Adrenal gland (tissue), 12 donors: Measurements from ENCODE around the gene CEMIP2. TPM values are rescaled to one million over a fixed set of nuclear protein-coding genes. Genes with fewer than 3 reads are reported as not detected.

Experiments used
- DNase-seq, 7 donors: peaks; one replicate each; pipeline ENCODE4 v3.0.0-alpha.2; 2019 to 2020
- H3K27ac ChIP-seq, 5 donors: fragments of 200-600 bp; sonication (generic) in 4 of 5; 1 replicate in 3 of 5; 2 replicates in 2 of 5; pipeline versions ENCODE4 v1.5.1 to v1.8.0; 2016 to 2020; ENCODE audit warnings: mild to moderate bottlenecking in 1 of 5
- H3K27me3 ChIP-seq: fragments of 200-600 bp; 2 replicates; pipeline ENCODE4 v1.8.0; 2021
- H3K36me3 ChIP-seq, 2 donors: fragments of 200-600 bp; replicated peaks in 1 of 2; 1 replicate in 1 of 2; 2 replicates in 1 of 2; pipeline versions ENCODE4 v1.5.1 to v1.8.0; 2018 to 2022
- H3K4me1 ChIP-seq, 2 donors: fragments of 200-600 bp; replicated peaks in 1 of 2; 1 replicate in 1 of 2; 2 replicates in 1 of 2; pipeline versions ENCODE4 v1.5.1 to v1.8.0; 2018 to 2021
- H3K4me3 ChIP-seq, 4 donors: fragments of 200-600 bp; sonication (generic) in 3 of 4; one replicate each; pipeline ENCODE4 v1.5.1; 2016 to 2018
- H3K9me3 ChIP-seq, 3 donors: fragments of 200-600 bp; sonication (generic) in 1 of 3; replicated peaks in 1 of 3; 1 replicate in 2 of 3; 2 replicates in 1 of 3; pipeline versions ENCODE4 v1.5.1 to v1.8.0; 2016 to 2021
- POLR2A ChIP-seq, 2 donors: fragments of 450-650 bp; IDR thresholded peaks; one replicate each; pipeline ENCODE4 v1.6.1; 2017; ENCODE audit warnings: antibody characterized with exemption in 2 of 2, mild to moderate bottlenecking in 2 of 2, moderate library complexity in 1 of 2
- WGBS, 4 donors: extraction: QIAGEN DNeasy Blood & Tissue Kit in 2 of 4; methylation state at CpG; one replicate each; pipeline versions ENCODE4 v1.1.5 to v1.1.7; 2013 to 2017; 5-methylcytosine and 5-hydroxymethylcytosine counted together
- intact Hi-C, 2 donors: fragments of 100-400 bp; cut with DNase I; formaldehyde crosslinking; loops; one replicate each; pipeline versions ENCODE4 v1.14.1 to v1.15.0; 2022 to 2023
- polyA plus RNA-seq, 3 donors: library from polyadenylated mRNA; stranded (reverse); fragments of 200-250 nt in 2 of 3; fragments of 350-450 nt in 1 of 3; fragmentation: Illumina TruSeq in 1 of 3; extraction: RNeasy Lipid Tissue Mini Kit (QIAGEN cat#74804) in 1 of 3; gene quantifications; one replicate each; pipeline ENCODE4 v1.2.3, GENCODE V29; 2013 to 2014
- total RNA-seq, 9 donors: library from RNA; depleted of rRNA in 4 of 9; stranded (reverse); fragments of >200 nt in 4 of 9; fragments of 120-200 nt in 1 of 9; fragmentation: NEBNext Ultra II Directional in 1 of 9; extraction: Animal tissue kit (Norgen Biotek cat#: 25700) in 1 of 9; gene quantifications; one replicate each; pipeline versions ENCODE4 v1.1.0 to v1.2.4, GENCODE V29; 2013 to 2023
- TF ChIP-seq, protein P1 (sequence below), 6 experiments: fragments of 450-650 bp in 4 of 6; fragments of 200-600 bp in 2 of 6; sonication (generic) in 1 of 6; IDR thresholded peaks; 1 replicate in 5 of 6; 2 replicates in 1 of 6; pipeline versions ENCODE4 v1.5.1 to v1.8.0; 2016 to 2021; ENCODE audit warnings: antibody characterized with exemption in 6 of 6, mild to moderate bottlenecking in 2 of 6, moderate library complexity in 1 of 6
- donor health status: healthy with polysubstance abuse.
- donor health status: Bipolar disorder and iron deficiency.
- donor health status: DM: yes; HTN: yes; CAD: no.
- donor health status: DM: no; HTN: no; CAD: no.
- donor health status: DM: no; HTN: no; CAD: no.
- donor health status: DM: yes; HTN: yes; CAD: no.

Gene CEMIP2
- total and polyA plus RNA-seq, 12 donors = 6.8 to 84.6 (median 24.0) TPM

DNA sequence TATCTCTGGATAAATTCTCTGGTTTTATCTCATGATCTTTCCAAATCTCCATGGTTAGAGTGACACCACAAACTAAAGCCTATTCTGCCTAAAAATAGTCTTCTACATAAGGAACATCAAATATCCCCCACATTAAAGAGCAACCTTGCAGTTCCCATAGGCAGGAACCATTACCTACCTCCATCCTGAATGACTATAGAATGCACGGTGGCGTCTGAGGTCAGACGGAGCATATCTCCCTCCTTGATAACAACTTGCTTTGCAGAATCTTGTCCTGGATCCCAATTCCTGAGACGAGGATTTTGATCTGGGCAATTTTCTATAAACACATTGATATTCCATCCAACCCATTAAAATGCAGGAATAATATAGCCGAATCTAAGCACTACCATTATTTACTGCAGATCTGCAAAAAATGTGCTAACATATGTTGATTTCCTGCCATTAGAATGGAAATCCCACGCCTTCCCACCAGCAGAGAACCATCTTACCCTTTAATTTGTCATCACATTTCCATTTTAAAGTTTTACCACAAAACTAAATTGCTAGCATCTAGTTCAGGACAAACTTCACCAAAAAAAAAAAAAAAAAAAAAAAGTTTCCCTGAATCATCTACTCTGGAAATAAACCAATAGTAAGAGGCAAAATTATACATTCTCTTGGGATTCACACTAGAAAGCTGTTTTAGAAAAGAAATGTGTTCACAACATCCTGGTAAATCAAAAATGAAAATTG lies 22.1 kb downstream of the CEMIP2 start:
- no peak overlapping the region for H3K4me3 ChIP-seq
- intact Hi-C loops = no loop called here

GRCh38 chr9:71744754-71745521 lies 23.4 kb downstream of the CEMIP2 start:
- no peaks in the 10 kb centered on the region for H3K36me3 ChIP-seq
- intact Hi-C loops = no loop called here
- peaks cover 0 to 6% of the 10 kb centered on the region in 2 donors for H3K4me1 ChIP-seq
- 93 to 98% (median 96%) methylated on average over 15 to 16 of the region's 16 CpGs for WGBS, 4 donors
- no peak for TF ChIP-seq POLR2A (IDR thresholded peaks at IDR 0.05)
- TF ChIP-seq, protein P1, sequence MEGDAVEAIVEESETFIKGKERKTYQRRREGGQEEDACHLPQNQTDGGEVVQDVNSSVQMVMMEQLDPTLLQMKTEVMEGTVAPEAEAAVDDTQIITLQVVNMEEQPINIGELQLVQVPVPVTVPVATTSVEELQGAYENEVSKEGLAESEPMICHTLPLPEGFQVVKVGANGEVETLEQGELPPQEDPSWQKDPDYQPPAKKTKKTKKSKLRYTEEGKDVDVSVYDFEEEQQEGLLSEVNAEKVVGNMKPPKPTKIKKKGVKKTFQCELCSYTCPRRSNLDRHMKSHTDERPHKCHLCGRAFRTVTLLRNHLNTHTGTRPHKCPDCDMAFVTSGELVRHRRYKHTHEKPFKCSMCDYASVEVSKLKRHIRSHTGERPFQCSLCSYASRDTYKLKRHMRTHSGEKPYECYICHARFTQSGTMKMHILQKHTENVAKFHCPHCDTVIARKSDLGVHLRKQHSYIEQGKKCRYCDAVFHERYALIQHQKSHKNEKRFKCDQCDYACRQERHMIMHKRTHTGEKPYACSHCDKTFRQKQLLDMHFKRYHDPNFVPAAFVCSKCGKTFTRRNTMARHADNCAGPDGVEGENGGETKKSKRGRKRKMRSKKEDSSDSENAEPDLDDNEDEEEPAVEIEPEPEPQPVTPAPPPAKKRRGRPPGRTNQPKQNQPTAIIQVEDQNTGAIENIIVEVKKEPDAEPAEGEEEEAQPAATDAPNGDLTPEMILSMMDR (IDR thresholded peaks at IDR 0.05) = no peak
- no peaks in the 10 kb centered on the region for H3K27me3 ChIP-seq
- H3K9me3 ChIP-seq = no peaks in the 10 kb centered on the region
- DNase-seq = no peak
- H3K4me3 ChIP-seq = no peak overlapping the region
- H3K27ac ChIP-seq = no peak overlapping the region

More for the DNA sequence above, 22.1 kb downstream of the CEMIP2 start:
- H3K27me3 ChIP-seq = no peaks in the 10 kb centered on the region
- WGBS, 4 donors = 91 to 98% (median 95%) methylated on average over 6 of the region's 6 CpGs
- no peak for TF ChIP-seq POLR2A (IDR thresholded peaks at IDR 0.05)
- TF ChIP-seq, protein P1 (IDR thresholded peaks at IDR 0.05) = no peak
- H3K9me3 ChIP-seq = no peaks in the 10 kb centered on the region
- no peak overlapping the region for H3K27ac ChIP-seq
- peaks cover 0 to 6% of the 10 kb centered on the region in 2 donors for H3K4me1 ChIP-seq
- no peak for DNase-seq
- no peaks in the 10 kb centered on the region for H3K36me3 ChIP-seq

DNA sequence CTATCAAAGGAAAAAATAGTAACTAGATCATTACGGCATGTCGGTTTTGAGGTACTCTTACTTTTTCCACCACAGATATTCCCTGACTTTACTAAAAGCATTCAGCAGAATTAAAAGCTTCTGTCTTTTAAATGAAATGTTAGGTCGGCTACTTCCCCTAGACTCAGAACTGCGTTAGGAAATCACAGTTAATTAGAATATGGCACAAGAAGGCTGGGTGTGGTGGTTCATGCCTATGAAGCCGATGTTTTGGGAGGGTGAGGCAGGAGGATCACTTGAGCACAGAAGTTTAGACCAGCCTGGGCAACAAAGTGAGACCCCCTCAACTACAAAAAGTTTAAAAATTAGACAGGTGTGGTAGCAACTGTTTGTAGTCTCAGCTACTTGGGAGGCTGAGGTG lies 24.4 kb downstream of the CEMIP2 start:
- Histone ChIP-seq H3K36me3 (no peaks in the 10 kb centered on the region), H3K4me1 (peaks cover 0 to 4% of the 10 kb centered on the region in 2 donors), H3K27ac (no peak overlapping the region), H3K9me3 (no peaks in the 10 kb centered on the region), H3K27me3 (no peaks in the 10 kb centered on the region), H3K4me3 (no peak overlapping the region)
- intact Hi-C loops = no loop called here
- 86 to 90% (median 89%) methylated on average over 5 of the region's 5 CpGs for whole genome bisulfite sequencing, 4 donors
- no peak for DNase-seq
- TF ChIP-seq, protein P1 (IDR thresholded peaks at IDR 0.05) = no peak
- no peak for TF ChIP-seq POLR2A (IDR thresholded peaks at IDR 0.05)

GRCh38 chr9:71743217-71743705 lies 25.1 kb downstream of the CEMIP2 start:
- TF ChIP-seq, protein P1 (IDR thresholded peaks at IDR 0.05) = no peak
- TF ChIP-seq POLR2A (IDR thresholded peaks at IDR 0.05) = no peak
- DNase-seq = no peak
- no peak overlapping the region for H3K27ac ChIP-seq
- H3K4me1 ChIP-seq = no peaks in the 10 kb centered on the region
- 71 to 79% (median 75%) methylated on average over 5 of the region's 5 CpGs for WGBS, 4 donors
- intact Hi-C loops = no loop called here
- H3K9me3 ChIP-seq = no peaks in the 10 kb centered on the region
- H3K36me3 ChIP-seq = no peaks in the 10 kb centered on the region
- no peak overlapping the region for H3K4me3 ChIP-seq
- H3K27me3 ChIP-seq = no peaks in the 10 kb centered on the region
